ENCODE measurements around the gene HMX1. TPM values are rescaled to one million over a fixed set of nuclear protein-coding genes. Genes with fewer than 3 reads are reported as not detected.

HMX1 gene
- total RNA-seq, 4 donors from 2014 or later, result 2.6 TPM; not detected in 3

DNA sequence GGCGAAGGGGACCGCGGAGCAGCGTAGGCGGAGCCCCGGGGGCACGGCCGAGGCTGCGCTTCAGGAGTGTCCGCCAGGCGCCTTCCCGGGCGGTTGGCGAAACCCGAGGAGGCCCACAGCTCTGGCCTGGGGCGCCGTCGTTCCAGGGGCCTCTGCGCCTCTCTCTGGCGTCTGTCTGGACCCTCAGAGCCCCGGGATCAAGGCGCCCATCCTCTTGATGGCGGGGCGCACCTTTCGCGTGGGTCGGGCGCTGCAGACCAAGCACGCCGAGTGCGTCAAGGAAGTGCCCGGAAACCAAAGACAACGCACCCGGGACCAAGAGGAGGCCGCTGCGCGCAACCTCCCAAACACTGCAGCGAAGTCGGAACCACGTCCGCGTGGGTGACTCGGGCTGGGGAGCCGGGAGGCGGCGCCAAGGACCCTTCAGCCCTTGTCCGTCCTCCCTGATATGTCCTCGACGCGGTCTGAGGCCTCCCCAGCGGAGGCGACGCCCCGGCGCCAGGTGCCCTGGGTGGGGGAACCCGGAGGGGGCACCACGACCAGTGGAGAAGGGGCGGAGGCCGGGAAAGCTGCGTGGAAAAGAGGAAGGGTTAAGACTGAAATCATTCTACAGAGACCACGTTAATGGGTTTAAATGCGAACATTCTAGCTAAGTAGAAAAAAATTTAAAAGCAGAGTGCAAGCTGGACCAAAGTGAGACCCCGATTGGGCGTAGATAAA lies 9.9 kb downstream of the HMX1 start:
- TF ChIP-seq, protein P1, sequence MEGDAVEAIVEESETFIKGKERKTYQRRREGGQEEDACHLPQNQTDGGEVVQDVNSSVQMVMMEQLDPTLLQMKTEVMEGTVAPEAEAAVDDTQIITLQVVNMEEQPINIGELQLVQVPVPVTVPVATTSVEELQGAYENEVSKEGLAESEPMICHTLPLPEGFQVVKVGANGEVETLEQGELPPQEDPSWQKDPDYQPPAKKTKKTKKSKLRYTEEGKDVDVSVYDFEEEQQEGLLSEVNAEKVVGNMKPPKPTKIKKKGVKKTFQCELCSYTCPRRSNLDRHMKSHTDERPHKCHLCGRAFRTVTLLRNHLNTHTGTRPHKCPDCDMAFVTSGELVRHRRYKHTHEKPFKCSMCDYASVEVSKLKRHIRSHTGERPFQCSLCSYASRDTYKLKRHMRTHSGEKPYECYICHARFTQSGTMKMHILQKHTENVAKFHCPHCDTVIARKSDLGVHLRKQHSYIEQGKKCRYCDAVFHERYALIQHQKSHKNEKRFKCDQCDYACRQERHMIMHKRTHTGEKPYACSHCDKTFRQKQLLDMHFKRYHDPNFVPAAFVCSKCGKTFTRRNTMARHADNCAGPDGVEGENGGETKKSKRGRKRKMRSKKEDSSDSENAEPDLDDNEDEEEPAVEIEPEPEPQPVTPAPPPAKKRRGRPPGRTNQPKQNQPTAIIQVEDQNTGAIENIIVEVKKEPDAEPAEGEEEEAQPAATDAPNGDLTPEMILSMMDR (IDR thresholded peaks at IDR 0.05), result no peak
- no peak for TF ChIP-seq POLR2A (IDR thresholded peaks at IDR 0.05)
- intact Hi-C loops (cut with DNase I), result no loop called here
- Histone ChIP-seq H3K9me3 (no peaks in the 10 kb centered on the region), H3K4me1 (peaks cover 16 to 35% of the 10 kb centered on the region in 2 donors), H3K27ac (no peak overlapping the region), H3K27me3 (peaks cover 47% of the 10 kb centered on the region), H3K36me3 (no peaks in the 10 kb centered on the region), H3K4me3 (replicated peaks in 1 of 3) (no peak overlapping the region)
- DNase-seq, result no peak
- WGBS, 2 donors, result 3% methylated on average over 27 to 32 of the region's 64 CpGs

DNA sequence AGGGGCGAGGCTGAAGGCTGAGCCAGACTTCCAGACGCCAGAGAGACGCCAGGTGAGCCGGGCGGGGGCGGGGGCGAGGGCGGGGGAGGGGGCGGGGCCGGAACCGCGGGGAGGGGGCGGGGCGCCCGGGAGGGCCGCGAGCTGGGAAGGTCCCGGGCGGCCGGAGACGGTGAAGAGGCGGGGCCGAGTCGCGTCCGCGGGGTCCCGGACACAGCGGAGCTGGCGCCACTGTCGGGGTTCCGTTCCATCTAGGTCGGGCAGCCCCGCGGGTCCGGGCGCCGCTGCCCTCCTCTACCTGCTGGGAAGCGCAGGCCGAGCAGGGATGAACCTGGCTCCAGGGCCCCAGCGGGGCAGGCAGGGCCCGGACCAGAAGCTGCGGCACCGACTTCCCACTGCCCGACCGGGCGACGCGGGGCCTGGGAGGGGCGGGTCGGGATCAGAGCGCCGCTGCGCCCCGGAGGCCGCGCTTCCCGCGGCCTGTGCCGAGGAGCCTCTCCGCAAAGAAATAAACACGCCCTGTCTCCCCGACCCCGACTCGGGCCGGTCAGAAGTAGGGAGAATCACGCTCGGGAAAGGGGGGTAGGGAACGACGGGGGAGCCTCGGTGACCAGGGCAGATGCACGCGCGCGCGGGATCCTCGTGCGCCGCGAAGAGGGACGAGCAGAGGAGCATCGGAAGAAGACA lies 10.6 kb downstream of the HMX1 start:
- TF ChIP-seq POLR2A (IDR thresholded peaks at IDR 0.05), result no peak
- TF ChIP-seq, protein P1 (IDR thresholded peaks at IDR 0.05), result no peak
- no peak overlapping the region for H3K4me3 ChIP-seq (replicated peaks in 1 of 3)
- intact Hi-C loops (cut with DNase I), result no loop called here
- no peaks in the 10 kb centered on the region for H3K36me3 ChIP-seq
- H3K27me3 ChIP-seq, result peaks cover 47% of the 10 kb centered on the region
- H3K9me3 ChIP-seq, result no peaks in the 10 kb centered on the region
- DNase-seq, result no peak
- 0% methylated on average over 5 to 30 of the region's 82 CpGs for WGBS, 2 donors
- peaks cover 16 to 35% of the 10 kb centered on the region in 2 donors for H3K4me1 ChIP-seq
- no peak overlapping the region for H3K27ac ChIP-seq

DNA sequence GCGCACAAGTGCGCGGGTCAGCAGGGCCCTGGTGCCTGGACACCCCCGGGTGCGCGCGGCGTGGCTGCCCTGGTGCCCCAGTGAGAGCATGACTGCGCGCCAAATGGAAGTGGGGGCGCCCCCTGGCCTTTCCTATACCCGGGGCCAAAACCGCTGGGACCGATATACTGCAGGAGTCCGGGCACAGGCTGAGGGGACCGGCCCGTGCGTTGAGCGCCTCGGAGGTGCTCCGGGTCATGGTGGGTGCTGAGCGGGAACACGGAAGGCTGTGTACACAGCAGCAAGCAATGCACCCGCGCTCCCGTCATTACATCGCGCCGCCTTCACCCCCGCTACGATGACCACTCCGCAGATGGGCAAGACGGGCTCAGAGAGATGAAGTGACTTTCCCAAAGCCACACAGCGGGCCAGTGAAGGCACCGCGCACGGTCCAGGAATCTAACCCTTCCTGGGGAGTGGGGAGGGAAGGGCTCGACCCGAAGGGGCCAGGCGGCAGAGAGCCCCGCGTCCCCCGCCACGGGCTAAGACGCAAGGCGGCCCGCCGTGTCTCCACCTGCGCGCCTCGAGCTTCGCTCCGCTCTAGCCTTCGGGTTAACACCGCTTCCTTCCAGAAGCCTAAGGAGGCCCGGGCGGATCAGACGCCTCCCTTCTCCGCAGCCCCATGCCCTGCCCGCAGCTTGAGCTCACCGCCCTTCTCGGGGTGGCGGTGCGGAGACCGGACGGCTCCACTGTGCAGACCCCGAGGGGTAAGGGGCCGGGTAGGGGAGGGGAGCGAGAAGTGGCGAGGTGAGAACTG lies 11.3 kb downstream of the HMX1 start:
- Histone ChIP-seq H3K27ac (no peak overlapping the region), H3K27me3 (peaks cover 50% of the 10 kb centered on the region), H3K4me3 (replicated peaks in 1 of 3) (no peak overlapping the region), H3K36me3 (no peaks in the 10 kb centered on the region), H3K9me3 (no peaks in the 10 kb centered on the region), H3K4me1 (peaks cover 16 to 35% of the 10 kb centered on the region in 2 donors)
- intact Hi-C loops (cut with DNase I), result no loop called here
- DNase-seq, result no peak
- TF ChIP-seq POLR2A (IDR thresholded peaks at IDR 0.05), result no peak
- TF ChIP-seq, protein P1 (IDR thresholded peaks at IDR 0.05), result no peak
- WGBS, 2 donors, result 0 to 1% methylated on average over 18 to 45 of the region's 70 CpGs

DNA sequence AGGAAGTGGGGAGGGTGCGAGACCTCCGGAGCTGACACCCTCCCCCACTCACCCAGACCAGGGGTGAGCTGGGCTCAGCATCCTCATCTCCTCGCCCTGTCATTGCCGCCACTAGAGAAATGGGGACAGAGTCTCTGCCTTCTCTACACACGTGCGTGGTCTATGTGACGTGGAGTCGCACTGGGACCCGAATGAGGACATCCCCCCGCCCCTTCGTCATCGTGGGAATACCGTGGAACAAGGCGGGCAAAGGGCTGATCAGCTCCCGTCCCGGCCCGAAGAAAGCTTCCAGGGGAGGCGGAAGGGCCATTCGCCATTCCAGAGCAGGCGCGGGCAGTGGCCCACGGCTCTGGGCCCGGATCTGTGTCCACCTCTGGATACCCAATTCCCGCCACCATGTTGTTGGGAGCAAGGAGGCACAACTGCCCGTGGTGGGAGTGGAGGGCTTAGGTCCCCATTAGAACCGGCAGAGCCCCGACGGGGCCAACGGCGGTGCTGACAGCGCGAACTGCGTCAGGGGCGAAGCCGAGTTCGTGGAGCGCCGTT lies 12.0 kb downstream of the HMX1 start:
- no peak for DNase-seq
- Histone ChIP-seq H3K4me1 (peaks cover 16 to 35% of the 10 kb centered on the region in 2 donors), H3K9me3 (no peaks in the 10 kb centered on the region), H3K4me3 (replicated peaks in 1 of 3) (no peak overlapping the region), H3K27me3 (peaks cover 54% of the 10 kb centered on the region), H3K36me3 (no peaks in the 10 kb centered on the region), H3K27ac (no peak overlapping the region)
- intact Hi-C loops (cut with DNase I), result no loop called here
- TF ChIP-seq, protein P1 (IDR thresholded peaks at IDR 0.05), result no peak
- TF ChIP-seq POLR2A (IDR thresholded peaks at IDR 0.05), result no peak
- 0 to 10% methylated on average over 7 to 12 of the region's 38 CpGs for WGBS, 2 donors

Measured in thyroid gland (tissue), 4 donors.